IPS DF 4.7 (cell line): ENCODE measurements around the gene C9orf85.
"Not testable (repeated sequence)": the region's sequence is repeated elsewhere in the genome, so short reads cannot be mapped to it uniquely, and the experiment has no call there.

ENCODE experiments used
- DNase-seq: peaks from one replicate; pipeline ENCODE4 v3.0.0-alpha.2; 2013; ENCODE audit warnings: low spot score; ENCODE audit errors: extremely low read depth

Gene C9orf85

DNA sequence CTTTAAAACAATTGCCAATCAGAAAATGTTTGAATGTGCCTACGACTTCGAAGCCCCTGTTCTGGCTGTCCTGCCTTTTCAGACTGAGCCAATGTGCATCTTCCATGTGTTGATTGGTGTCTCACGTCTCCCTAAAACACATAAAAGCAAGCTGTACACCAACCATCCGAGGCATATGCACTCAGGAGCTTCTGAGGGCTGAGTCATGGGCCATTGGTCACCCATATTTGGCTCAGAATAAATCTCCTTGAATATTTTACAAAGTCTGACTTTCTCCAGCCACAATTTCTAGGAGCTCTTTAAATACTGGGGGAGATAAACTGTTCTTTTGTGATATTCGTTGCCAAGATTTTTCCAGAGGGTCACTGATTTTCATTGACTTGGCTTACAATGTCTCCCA, 95.1 kb downstream of the C9orf85 start:
- DNase-seq, result no peak

DNA sequence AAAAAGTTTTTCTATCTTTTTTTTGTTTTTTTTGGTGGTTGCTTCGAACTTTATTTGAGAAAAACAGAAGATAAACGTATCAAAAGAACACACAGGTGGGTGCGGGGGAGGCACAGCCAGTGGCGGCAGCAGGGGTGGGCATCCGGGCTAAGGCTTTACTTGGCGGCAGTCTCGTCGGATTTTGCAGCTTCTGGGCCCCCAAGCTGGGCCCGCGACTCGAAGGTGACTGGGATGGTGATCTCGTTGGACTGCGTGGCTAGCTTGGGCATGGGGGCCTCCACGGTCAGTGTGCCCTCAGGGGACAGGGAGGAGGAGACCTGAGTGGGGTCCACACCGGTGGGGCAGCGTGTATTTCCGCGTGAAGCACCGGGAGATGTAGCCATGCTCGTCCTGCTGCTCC, 96.3 kb downstream of the C9orf85 start:
- not testable (repeated sequence) for DNase-seq

DNA sequence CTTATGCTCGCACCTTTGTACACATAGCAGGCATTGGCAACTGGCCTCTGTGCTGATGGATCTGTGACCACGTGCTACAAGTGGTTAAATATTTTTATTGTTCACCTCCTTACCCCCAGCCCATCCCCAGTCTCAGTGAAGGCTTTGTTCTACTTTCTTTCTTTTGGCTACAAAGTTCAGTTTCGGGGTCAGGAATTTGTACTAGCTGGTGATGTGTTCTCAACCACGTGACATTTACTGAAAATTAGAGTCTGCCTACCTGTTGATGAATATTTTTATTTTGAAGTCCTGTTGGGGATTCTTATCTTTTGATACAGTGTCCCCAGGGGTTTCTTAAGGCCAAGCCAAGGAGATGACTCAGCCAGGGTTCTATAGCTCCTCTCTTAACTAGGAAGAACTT, 101.2 kb downstream of the C9orf85 start:
- no peak for DNase-seq

DNA sequence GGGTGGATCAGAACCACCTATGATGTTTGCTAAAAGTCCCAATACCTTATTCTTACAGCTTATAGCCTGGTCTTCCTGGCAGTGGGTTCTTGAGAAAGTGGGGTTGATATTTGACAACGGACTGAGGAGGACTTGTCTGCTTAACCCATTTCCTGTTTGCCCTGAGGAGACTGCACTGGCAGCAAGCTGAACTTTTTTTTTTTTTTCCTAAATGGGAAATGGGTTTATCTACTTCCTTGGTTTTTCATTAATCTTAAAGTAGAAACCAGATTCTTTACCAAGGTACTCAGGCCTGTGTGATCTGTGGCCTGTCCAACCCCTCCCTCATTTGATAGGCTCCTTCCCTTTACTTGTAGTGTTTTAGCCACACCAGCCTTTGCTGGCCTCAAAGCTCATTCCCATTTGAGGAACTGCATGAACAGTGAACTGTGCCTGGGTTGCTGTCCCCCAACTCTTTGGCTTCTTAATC, 101.9 kb downstream of the C9orf85 start:
- DNase-seq, result no peak

DNA sequence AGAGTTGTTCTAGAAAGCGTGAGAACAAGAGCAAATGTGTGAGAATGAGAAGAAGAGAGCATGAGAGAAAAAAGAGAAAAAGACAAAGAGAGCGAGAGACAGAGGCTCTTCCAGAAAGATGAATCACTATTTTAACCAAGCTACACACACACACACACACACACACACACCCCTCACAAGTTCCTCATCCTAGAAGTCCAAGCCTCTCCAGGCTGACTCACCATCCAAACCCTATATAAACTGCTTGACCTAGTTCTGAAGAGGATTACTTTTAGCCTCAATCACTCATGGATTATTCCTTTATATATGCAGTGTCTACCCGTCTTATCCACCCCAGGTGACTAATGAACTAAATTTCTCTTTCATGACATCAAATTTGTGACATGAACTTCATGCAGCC, 111.4 kb downstream of the C9orf85 start:
- no peak for DNase-seq
